Measurements from ENCODE around the gene DHRS11. TPM values are rescaled to one million over a fixed set of nuclear protein-coding genes. Genes with fewer than 3 reads are reported as not detected.

Gene DHRS11
- 3.1 and 3.9 TPM in 2 replicates for total RNA-seq (2014; rRNA removed; shearing (Covaris generic))
- polyA plus RNA-seq (2016; fragmentation: Nextera tagmentation; extraction: Ambion mirVana), result 4.7 and 5.0 TPM in 2 replicates

- TF ChIP-seq EZH2phosphoT487 (IDR thresholded peaks at IDR 0.05; ENCODE audit: insufficient read depth, low read depth), result no peak
- no peak for TF ChIP-seq EZH2 (IDR thresholded peaks at IDR 0.05; ENCODE audit: insufficient read depth, poor library complexity, severe bottlenecking)
- H3K4me3 ChIP-seq, result peak within 1 kb of the TSS; percentile 80
- peak; percentile 90 for DNase-seq
- no peaks in the 10 kb centered on the region for H4K20me1 ChIP-seq (ENCODE audit: insufficient read depth)
- no peaks in the 10 kb centered on the region for H3K27me3 ChIP-seq (replicated peaks; ENCODE audit: insufficient read depth)
- peaks cover 34% of the 10 kb centered on the region for H3K36me3 ChIP-seq (ENCODE audit: low read depth)
- 2 to 4% methylated on average over 30 to 41 of the region's 87 CpGs for WGBS, 2 experiments (ENCODE audit: low coverage in 1 of 2, low lambda C conversion rate in 2 of 2, missing lambda C conversion rate in 2 of 2)
- H3K4me2 ChIP-seq (ENCODE audit: unreplicated experiment), result peak within 1 kb of the TSS; percentile 76
- in situ Hi-C loops (cut with MboI), result no loop called here
- H2AFZ ChIP-seq, result peak within 1 kb of the TSS; percentile 65
- H3K79me2 ChIP-seq (ENCODE audit: insufficient read depth), result peaks cover under 1% of the 10 kb centered on the region; the same call in 1 of the 2 replicates
- H3F3A ChIP-seq (ENCODE audit: insufficient read depth), result peaks cover 43% of the 10 kb centered on the region
- peak within 1 kb of the TSS; percentile 85 for H3K9ac ChIP-seq
- H3K9me2 ChIP-seq (ENCODE audit: insufficient read depth), result no peaks in the 10 kb centered on the region
- peaks cover 12% of the 10 kb centered on the region for H3K4me1 ChIP-seq (ENCODE audit: insufficient read depth)
- no peaks in the 10 kb centered on the region for H3K9me3 ChIP-seq (ENCODE audit: low read depth)
- peak within 1 kb of the TSS; percentile 36 for H3K27ac ChIP-seq
Observed at GRCh38 chr17:36591434-36592315, at the start of gene DHRS11. TSS of gene DHRS11 (plus strand) at chr17:36591879. CDS start at chr17:36592010, 131 bp downstream.

- no peak for TF ChIP-seq EZH2phosphoT487 (IDR thresholded peaks at IDR 0.05; ENCODE audit: insufficient read depth, low read depth)
- H3F3A ChIP-seq (ENCODE audit: insufficient read depth), result peaks cover 42% of the 10 kb centered on the region
- H3K79me2 ChIP-seq (ENCODE audit: insufficient read depth), result peaks cover 88% of the 10 kb centered on the region
- peaks cover 11% of the 10 kb centered on the region; the same call in 1 of the 2 replicates for H3K36me3 ChIP-seq (ENCODE audit: low read depth)
- no peak overlapping the region for H3K4me2 ChIP-seq (ENCODE audit: unreplicated experiment)
- no peaks in the 10 kb centered on the region for H3K27me3 ChIP-seq (replicated peaks; ENCODE audit: insufficient read depth)
- 0 out of 2 replicates have a peak overlapping the region, but pooled peaks have one; percentile 95 for H3K4me3 ChIP-seq
- in situ Hi-C loops (cut with MboI), result no loop called here
- H3K9me3 ChIP-seq (ENCODE audit: low read depth), result no peaks in the 10 kb centered on the region
- H3K9me2 ChIP-seq (ENCODE audit: insufficient read depth), result no peaks in the 10 kb centered on the region
- no peak for DNase-seq
- H3K9ac ChIP-seq, result no peak overlapping the region
- H2AFZ ChIP-seq, result no peak overlapping the region
- no peak overlapping the region for H3K27ac ChIP-seq
- H4K20me1 ChIP-seq (ENCODE audit: insufficient read depth), result peaks cover 2% of the 10 kb centered on the region; the same call in 1 of the 2 replicates
- 91 to 93% methylated on average over 15 of the region's 15 CpGs for WGBS, 2 experiments (ENCODE audit: low coverage in 1 of 2, low lambda C conversion rate in 2 of 2, missing lambda C conversion rate in 2 of 2)
- H3K4me1 ChIP-seq (ENCODE audit: insufficient read depth), result peaks cover 18% of the 10 kb centered on the region
Observed at GRCh38 chr17:36542755-36543154, 48.9 kb upstream of the DHRS11 start.

GRCh38 chr17:36544044-36544306 is 47.7 kb upstream of the DHRS11 start:
- peaks cover 4% of the 10 kb centered on the region; the same call in 1 of the 2 replicates for H3K36me3 ChIP-seq (ENCODE audit: low read depth)
- peak overlapping the region; percentile 95 for H3K4me3 ChIP-seq
- peak overlapping the region; percentile 95 for H2AFZ ChIP-seq
- H3K9me3 ChIP-seq (ENCODE audit: low read depth), result no peaks in the 10 kb centered on the region
- in situ Hi-C loops (cut with MboI), result no loop called here
- peak overlapping the region; percentile 99 for H3K27ac ChIP-seq
- H4K20me1 ChIP-seq (ENCODE audit: insufficient read depth), result peaks cover 8% of the 10 kb centered on the region; the same call in 1 of the 2 replicates
- no peaks in the 10 kb centered on the region for H3K9me2 ChIP-seq (ENCODE audit: insufficient read depth)
- 2 to 3% methylated on average over 10 of the region's 10 CpGs for WGBS, 2 experiments (ENCODE audit: low coverage in 1 of 2, low lambda C conversion rate in 2 of 2, missing lambda C conversion rate in 2 of 2)
- peak overlapping the region; percentile 92 for H3K4me2 ChIP-seq (ENCODE audit: unreplicated experiment)
- H3K79me2 ChIP-seq (ENCODE audit: insufficient read depth), result peaks cover 88% of the 10 kb centered on the region
- H3K9ac ChIP-seq, result peak overlapping the region; percentile 99
- TF ChIP-seq EZH2 (IDR thresholded peaks at IDR 0.05; ENCODE audit: insufficient read depth, poor library complexity, severe bottlenecking) (no peak), EZH2phosphoT487 (IDR thresholded peaks at IDR 0.05; ENCODE audit: insufficient read depth, low read depth) (no peak)
- H3F3A ChIP-seq (ENCODE audit: insufficient read depth), result peaks cover 40% of the 10 kb centered on the region
- peaks cover 28% of the 10 kb centered on the region for H3K4me1 ChIP-seq (ENCODE audit: insufficient read depth)
- H3K27me3 ChIP-seq (replicated peaks; ENCODE audit: insufficient read depth), result no peaks in the 10 kb centered on the region
- DNase-seq, result peak; percentile 82

DNA sequence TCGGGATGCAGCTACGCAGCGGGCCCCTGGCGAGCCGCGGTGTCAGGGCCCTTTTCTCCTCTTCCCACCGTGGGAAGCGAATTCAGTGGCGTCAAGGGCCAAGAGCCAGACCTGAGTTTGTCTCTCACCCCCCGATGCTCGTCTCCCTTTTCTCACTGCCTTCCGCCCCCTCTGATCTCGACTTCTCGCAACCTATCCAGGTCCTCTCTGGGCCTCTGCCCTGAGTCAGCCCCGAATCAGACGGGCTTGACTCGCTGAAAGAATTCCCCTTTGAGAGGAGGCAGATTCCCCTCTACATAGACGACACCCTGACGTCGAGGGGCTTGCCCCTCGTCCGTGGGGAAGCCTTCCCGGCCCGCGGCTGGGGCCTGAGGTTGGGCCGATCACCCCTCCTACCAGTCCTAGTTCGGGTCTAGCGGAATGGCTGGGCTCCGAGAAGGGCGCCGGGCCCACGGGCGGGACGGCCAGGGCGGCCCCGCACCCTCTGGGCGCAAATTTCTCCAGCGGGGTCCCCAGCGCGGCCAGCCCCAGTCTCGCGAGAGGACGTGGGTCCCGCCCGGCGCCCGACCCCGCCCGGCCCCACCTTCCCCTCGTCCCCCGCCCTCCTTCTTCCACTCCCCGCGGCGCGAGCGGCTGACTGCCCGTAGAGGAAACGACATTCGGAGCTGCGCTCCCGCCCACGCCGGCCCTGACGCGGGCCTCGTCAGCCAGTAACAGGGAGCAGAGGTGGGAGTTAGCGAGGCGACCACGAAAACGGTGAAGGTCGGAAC is 47.2 kb upstream of the DHRS11 start, which contains the start of gene GGNBP2:
Gene GGNBP2 (plus strand): TSS at position 613 of the 770 bp plus-strand sequence. CDS start 806 bp downstream, outside the sequence.
- H3K9me3 ChIP-seq (ENCODE audit: low read depth), result no peaks in the 10 kb centered on the region
- H3F3A ChIP-seq (ENCODE audit: insufficient read depth), result peaks cover 40% of the 10 kb centered on the region
- no peaks in the 10 kb centered on the region for H3K27me3 ChIP-seq (replicated peaks; ENCODE audit: insufficient read depth)
- H3K9me2 ChIP-seq (ENCODE audit: insufficient read depth), result no peaks in the 10 kb centered on the region
- peaks cover 88% of the 10 kb centered on the region for H3K79me2 ChIP-seq (ENCODE audit: insufficient read depth)
- peak within 1 kb of the TSS; percentile 99 for H3K27ac ChIP-seq
- H3K4me1 ChIP-seq (ENCODE audit: insufficient read depth), result peaks cover 28% of the 10 kb centered on the region
- H3K9ac ChIP-seq, result peak within 1 kb of the TSS; percentile 99
- peak within 1 kb of the TSS; percentile 98 for H3K4me2 ChIP-seq (ENCODE audit: unreplicated experiment)
- WGBS, 2 experiments (ENCODE audit: low coverage in 1 of 2, low lambda C conversion rate in 2 of 2, missing lambda C conversion rate in 2 of 2), result 0 to 2% methylated on average over 56 to 61 of the region's 71 CpGs
- TF ChIP-seq EZH2phosphoT487 (IDR thresholded peaks at IDR 0.05; ENCODE audit: insufficient read depth, low read depth) (no peak), EZH2 (IDR thresholded peaks at IDR 0.05; ENCODE audit: insufficient read depth, poor library complexity, severe bottlenecking) (no peak)
- H2AFZ ChIP-seq, result peak within 1 kb of the TSS; percentile 95
- DNase-seq, result peak; percentile 99
- peaks cover 9% of the 10 kb centered on the region; the same call in 1 of the 2 replicates for H4K20me1 ChIP-seq (ENCODE audit: insufficient read depth)
- peak within 1 kb of the TSS; percentile 99 for H3K4me3 ChIP-seq
- in situ Hi-C loops (cut with MboI), result no loop called here
- H3K36me3 ChIP-seq (ENCODE audit: low read depth), result peaks cover 6% of the 10 kb centered on the region; the same call in 1 of the 2 replicates

Data from GM23248 (cell line).